PC-9 (cell line): ENCODE data around the gene DBN1. TPM values are rescaled to one million over a fixed set of nuclear protein-coding genes. Genes with fewer than 3 reads are reported as not detected.

ENCODE experiments used
- BruUV-seq: library from RNA; stranded (reverse); fragments of 400-500 nt; replicated peaks from 2 replicates; lab custom pipeline; 2021; lab: Mats Ljungman, UMichigan
- CTCF ChIA-PET: fragments of 300-600 bp; sonication (Branson Sonifier 250); formaldehyde crosslinking; loops from one replicate; lab custom pipeline; 2022; ENCODE audit warnings: antibody characterized with exemption; lab: Charles Lee
- POLR2A ChIA-PET: fragments of 300-600 bp; sonication (Branson Sonifier 250); formaldehyde crosslinking; loops from one replicate; lab custom pipeline; 2022; ENCODE audit warnings: antibody characterized with exemption; ENCODE audit not compliant: unreplicated experiment; lab: Charles Lee
- DNase-seq, 2 experiments: peaks; one replicate each; pipeline versions ENCODE4 v3.0.0 to v3.0.0-alpha.2; 2015 to 2022; ENCODE audit warnings: mixed read lengths in 1 of 2
- H2AFZ ChIP-seq: fragments of 200-600 bp; sonication (generic); 2 replicates; pipeline ENCODE4 v1.8.1; 2017; ENCODE audit warnings: antibody characterized with exemption
- H3F3A ChIP-seq: fragments of 200-600 bp; sonication (generic); 2 replicates; pipeline ENCODE4 v1.8.1; 2017; ENCODE audit warnings: antibody characterized with exemption, mild to moderate bottlenecking, low read depth; ENCODE audit not compliant: insufficient read depth
- H3K27ac ChIP-seq: fragments of 200-600 bp; sonication (generic); 2 replicates; pipeline ENCODE4 v1.6.1; 2016; ENCODE audit warnings: mixed run types
- H3K27me3 ChIP-seq: fragments of 200-600 bp; sonication (generic); 2 replicates; pipeline ENCODE4 v1.6.1; 2016; ENCODE audit warnings: low read depth, mixed run types; ENCODE audit not compliant: insufficient read depth
- H3K36me3 ChIP-seq: fragments of 200-600 bp; sonication (generic); 2 replicates; pipeline ENCODE4 v1.6.1; 2016; ENCODE audit warnings: low read depth, mixed run types
- H3K4me1 ChIP-seq: fragments of 200-600 bp; sonication (generic); replicated peaks from 2 replicates; pipeline ENCODE4 v1.6.1; 2016; ENCODE audit warnings: mixed run types; ENCODE audit not compliant: insufficient read depth
- H3K4me2 ChIP-seq: fragments of 200-600 bp; sonication (generic); 2 replicates; pipeline ENCODE4 v1.6.1; 2017; ENCODE audit warnings: mixed run types
- H3K4me3 ChIP-seq: fragments of 200-600 bp; sonication (generic); 2 replicates; pipeline ENCODE4 v1.6.1; 2016; ENCODE audit warnings: mixed run types
- H3K79me2 ChIP-seq: fragments of 200-600 bp; sonication (generic); 2 replicates; pipeline ENCODE4 v1.6.1; 2017; ENCODE audit warnings: low read depth, mixed run types
- H3K9me2 ChIP-seq: fragments of 200-600 bp; sonication (generic); 2 replicates; pipeline ENCODE4 v1.8.1; 2017; ENCODE audit warnings: mild to moderate bottlenecking; ENCODE audit not compliant: insufficient read depth
- H3K9me3 ChIP-seq: fragments of 200-600 bp; sonication (generic); 2 replicates; pipeline ENCODE4 v1.8.1; 2016; ENCODE audit warnings: low read depth; ENCODE audit not compliant: insufficient read depth
- H4K20me1 ChIP-seq: fragments of 200-600 bp; sonication (generic); 2 replicates; pipeline ENCODE4 v1.8.1; 2017; ENCODE audit not compliant: insufficient read depth
- CTCF ChIP-seq: fragments of 200-600 bp; sonication (generic); conservative IDR thresholded peaks from 2 replicates; pipeline ENCODE4 v1.6.1; 2017; ENCODE audit warnings: mixed run types, antibody characterized with exemption, mild to moderate bottlenecking, moderate library complexity
- EZH2 ChIP-seq: fragments of 200-600 bp; sonication (generic); IDR thresholded peaks from 2 replicates; pipeline ENCODE4 v1.8.0; 2017; ENCODE audit warnings: antibody characterized with exemption, low read depth
- intact Hi-C: fragments of 100-400 bp; cut with micrococcal nuclease; formaldehyde crosslinking; loops from one replicate; pipeline ENCODE4 v1.10.0; 2022; ENCODE audit not compliant: unreplicated experiment
- total RNA-seq: library from RNA; stranded (reverse); gene quantifications from 2 replicates; pipeline ENCODE4 v1.2.3, GENCODE V29; 2021

DBN1 gene
- total RNA-seq, 1 experiment from 2014 or later = 144 TPM

GRCh38 chr5:177445052-177445916 lies 28.1 kb downstream of the DBN1 start:
- ChIA-PET POLR2A (interaction anchor here (0.5 to 0.7 kb wide), 3 partner anchors 19 to 325 kb away, joined by 4 to 11 read pairs (median 10); partner anchors contain the start of gene GRK6), CTCF (interaction anchor here (0.6 to 0.7 kb wide), 3 partner anchors 31 to 144 kb away, joined by 3 read pairs; no protein-coding TSS in a partner anchor)
- H3K9me2 ChIP-seq = no peaks in the 10 kb centered on the region
- H3K4me2 ChIP-seq = peak overlapping the region; percentile 90; the same call in 1 of the 2 replicates
- BruUV-seq = TSS peak; percentile 26
- intact Hi-C loops = no loop called here
- no peak for TF ChIP-seq CTCF
- no peak for TF ChIP-seq EZH2
- peaks cover 49% of the 10 kb centered on the region for H3F3A ChIP-seq
- H2AFZ ChIP-seq = no peak overlapping the region
- DNase-seq = no peak
- no peaks in the 10 kb centered on the region for H3K27me3 ChIP-seq
- H4K20me1 ChIP-seq = peaks cover 22% of the 10 kb centered on the region
- H3K4me3 ChIP-seq = peak overlapping the region; percentile 67; the same call in 1 of the 2 replicates
- H3K9me3 ChIP-seq = no peaks in the 10 kb centered on the region
- H3K27ac ChIP-seq = no peak overlapping the region
- peaks cover 18% of the 10 kb centered on the region for H3K4me1 ChIP-seq
- H3K79me2 ChIP-seq = peaks cover 37% of the 10 kb centered on the region
- no peaks in the 10 kb centered on the region; the same call in 1 of the 2 replicates for H3K36me3 ChIP-seq

- no peak overlapping the region for H3K4me3 ChIP-seq
- POLR2A ChIA-PET = interaction anchor here (0.7 kb wide), 1 partner anchor 18 kb away, joined by 10 read pairs; the partner anchor contains the start of gene GRK6
- H3K4me1 ChIP-seq = peaks cover 18% of the 10 kb centered on the region
- peaks cover 52% of the 10 kb centered on the region for H3F3A ChIP-seq
- peaks cover 22% of the 10 kb centered on the region for H4K20me1 ChIP-seq
- TF ChIP-seq CTCF (no peak), EZH2 (no peak)
- DNase-seq = no peak
- no peaks in the 10 kb centered on the region for H3K9me3 ChIP-seq
- no peak overlapping the region for H3K4me2 ChIP-seq
- H3K79me2 ChIP-seq = peaks cover 28% of the 10 kb centered on the region
- H2AFZ ChIP-seq = no peak overlapping the region
- no TSS peak for BruUV-seq
- no peak overlapping the region for H3K27ac ChIP-seq
- H3K27me3 ChIP-seq = no peaks in the 10 kb centered on the region
- no peaks in the 10 kb centered on the region; the same call in 1 of the 2 replicates for H3K36me3 ChIP-seq
- no peaks in the 10 kb centered on the region for H3K9me2 ChIP-seq
- intact Hi-C loops = no loop called here
- CTCF ChIA-PET = no interaction called here
Measured at GRCh38 chr5:177444106-177445051, 29.1 kb downstream of the DBN1 start.
